DOHH2 (cell line): Measurements from ENCODE around the gene ADCK1.

ENCODE experiments used
- CTCF ChIP-seq: fragments of 200-600 bp; sonication (generic); IDR thresholded peaks from one replicate; pipeline ENCODE4 v1.5.1; 2014; ENCODE audit warnings: antibody characterized with exemption, mild to moderate bottlenecking, low read depth, low read length; ENCODE audit not compliant: poor library complexity, severe bottlenecking
- EZH2phosphoT487 ChIP-seq: fragments of 200-600 bp; sonication (generic); IDR thresholded peaks from 2 replicates; pipeline ENCODE4 v1.6.1; 2017; ENCODE audit warnings: borderline replicate concordance, mild to moderate bottlenecking, antibody characterized with exemption, low read length, moderate library complexity, mixed read lengths

GRCh38 chr14:77843651-77844050 lies 43.7 kb downstream of the ADCK1 start:
- no peak for TF ChIP-seq CTCF
- TF ChIP-seq EZH2phosphoT487: no peak
